GM19035 (cell line): ENCODE measurements around the gene F10.

Experiments used
- ATAC-seq: cut with Tn5 transposase; IDR thresholded peaks from one replicate; pipeline ENCODE4 v1.9.1; 2021; ENCODE audit not compliant: unreplicated experiment

Gene F10

DNA sequence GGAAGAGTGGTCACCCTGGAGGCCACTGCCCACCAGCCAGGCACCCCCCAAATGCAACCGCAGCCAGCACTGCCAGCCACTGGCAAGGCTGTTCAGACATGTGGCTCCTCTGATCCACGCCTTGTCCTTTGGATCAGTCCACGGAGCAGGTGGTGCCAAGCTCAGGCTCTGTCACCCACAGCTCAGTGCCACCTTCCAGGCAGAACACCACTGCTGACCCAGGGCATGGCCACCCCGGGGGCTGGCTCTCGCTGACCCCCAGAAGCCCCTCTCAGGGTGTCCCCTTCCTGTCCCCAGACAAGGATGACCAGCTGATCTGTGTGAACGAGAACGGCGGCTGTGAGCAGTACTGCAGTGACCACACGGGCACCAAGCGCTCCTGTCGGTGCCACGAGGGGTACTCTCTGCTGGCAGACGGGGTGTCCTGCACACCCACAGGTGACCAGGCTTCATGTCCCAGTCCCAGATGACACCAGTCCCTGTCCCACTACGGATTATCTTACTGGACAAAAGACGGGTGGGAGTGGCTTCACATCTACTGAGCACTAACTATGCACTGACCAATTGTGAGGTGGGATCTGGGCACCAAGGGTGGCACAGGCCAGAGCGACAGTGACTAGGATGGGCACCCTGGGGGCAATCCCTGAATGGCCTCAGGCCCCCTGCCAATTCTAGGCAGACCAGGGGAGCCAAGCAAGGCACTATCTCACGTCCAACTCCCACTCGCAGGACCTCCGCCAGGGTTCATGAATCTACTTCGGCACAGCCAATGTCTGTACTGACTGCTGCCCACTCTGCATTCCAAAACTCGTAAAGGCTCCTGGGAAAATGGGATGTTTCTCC is 7.0 kb upstream of the F10 start:
- no peak for ATAC-seq

GRCh38 chr13:113116206-113116800 is 6.3 kb upstream of the F10 start:
- ATAC-seq: no peak

DNA sequence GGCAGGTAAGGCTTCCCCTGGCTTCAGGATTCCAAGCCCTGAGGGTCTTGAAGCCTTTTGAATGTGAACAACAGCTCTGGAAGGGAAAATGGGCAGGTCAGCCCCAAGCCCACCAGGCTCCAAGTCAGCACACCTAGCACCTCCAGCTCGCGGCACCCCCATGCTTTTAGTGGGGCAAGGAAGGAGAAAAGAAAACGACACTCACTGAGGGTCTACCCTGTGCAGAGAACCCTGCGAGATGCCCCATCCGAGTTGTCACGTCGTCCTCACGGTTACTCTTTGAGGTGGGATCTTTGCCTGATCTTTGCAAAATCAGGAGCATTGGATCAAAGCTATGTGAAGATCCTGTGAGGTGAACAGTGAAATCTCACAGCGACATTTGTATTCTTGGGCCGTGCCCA is 5.7 kb upstream of the F10 start:
- no peak for ATAC-seq

- ATAC-seq: no peak
Observed at GRCh38 chr13:113117335-113117872, 5.2 kb upstream of the F10 start.

- no peak for ATAC-seq
Observed at GRCh38 chr13:113117911-113118260, 4.7 kb upstream of the F10 start.

DNA sequence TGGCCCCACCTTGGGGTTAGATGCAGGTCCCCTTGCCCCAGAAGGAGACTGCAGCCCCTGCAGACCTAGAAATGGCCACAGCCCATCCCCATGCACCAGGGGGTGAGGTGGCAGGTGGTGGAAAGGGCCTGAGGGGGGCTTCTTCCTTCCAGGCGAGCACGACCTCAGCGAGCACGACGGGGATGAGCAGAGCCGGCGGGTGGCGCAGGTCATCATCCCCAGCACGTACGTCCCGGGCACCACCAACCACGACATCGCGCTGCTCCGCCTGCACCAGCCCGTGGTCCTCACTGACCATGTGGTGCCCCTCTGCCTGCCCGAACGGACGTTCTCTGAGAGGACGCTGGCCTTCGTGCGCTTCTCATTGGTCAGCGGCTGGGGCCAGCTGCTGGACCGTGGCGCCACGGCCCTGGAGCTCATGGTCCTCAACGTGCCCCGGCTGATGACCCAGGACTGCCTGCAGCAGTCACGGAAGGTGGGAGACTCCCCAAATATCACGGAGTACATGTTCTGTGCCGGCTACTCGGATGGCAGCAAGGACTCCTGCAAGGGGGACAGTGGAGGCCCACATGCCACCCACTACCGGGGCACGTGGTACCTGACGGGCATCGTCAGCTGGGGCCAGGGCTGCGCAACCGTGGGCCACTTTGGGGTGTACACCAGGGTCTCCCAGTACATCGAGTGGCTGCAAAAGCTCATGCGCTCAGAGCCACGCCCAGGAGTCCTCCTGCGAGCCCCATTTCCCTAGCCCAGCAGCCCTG is 4.2 kb upstream of the F10 start:
- no peak for ATAC-seq

DNA sequence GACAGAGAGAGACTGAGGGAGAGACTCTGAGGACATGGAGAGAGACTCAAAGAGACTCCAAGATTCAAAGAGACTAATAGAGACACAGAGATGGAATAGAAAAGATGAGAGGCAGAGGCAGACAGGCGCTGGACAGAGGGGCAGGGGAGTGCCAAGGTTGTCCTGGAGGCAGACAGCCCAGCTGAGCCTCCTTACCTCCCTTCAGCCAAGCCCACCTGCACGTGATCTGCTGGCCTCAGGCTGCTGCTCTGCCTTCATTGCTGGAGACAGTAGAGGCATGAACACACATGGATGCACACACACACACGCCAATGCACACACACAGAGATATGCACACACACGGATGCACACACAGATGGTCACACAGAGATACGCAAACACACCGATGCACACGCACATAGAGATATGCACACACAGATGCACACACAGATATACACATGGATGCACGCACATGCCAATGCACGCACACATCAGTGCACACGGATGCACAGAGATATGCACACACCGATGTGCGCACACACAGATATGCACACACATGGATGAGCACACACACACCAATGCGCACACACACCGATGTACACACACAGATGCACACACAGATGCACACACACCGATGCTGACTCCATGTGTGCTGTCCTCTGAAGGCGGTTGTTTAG is 3.3 kb upstream of the F10 start:
- no peak for ATAC-seq

GRCh38 chr13:113119822-113120189 is 2.8 kb upstream of the F10 start:
- no peak for ATAC-seq

DNA sequence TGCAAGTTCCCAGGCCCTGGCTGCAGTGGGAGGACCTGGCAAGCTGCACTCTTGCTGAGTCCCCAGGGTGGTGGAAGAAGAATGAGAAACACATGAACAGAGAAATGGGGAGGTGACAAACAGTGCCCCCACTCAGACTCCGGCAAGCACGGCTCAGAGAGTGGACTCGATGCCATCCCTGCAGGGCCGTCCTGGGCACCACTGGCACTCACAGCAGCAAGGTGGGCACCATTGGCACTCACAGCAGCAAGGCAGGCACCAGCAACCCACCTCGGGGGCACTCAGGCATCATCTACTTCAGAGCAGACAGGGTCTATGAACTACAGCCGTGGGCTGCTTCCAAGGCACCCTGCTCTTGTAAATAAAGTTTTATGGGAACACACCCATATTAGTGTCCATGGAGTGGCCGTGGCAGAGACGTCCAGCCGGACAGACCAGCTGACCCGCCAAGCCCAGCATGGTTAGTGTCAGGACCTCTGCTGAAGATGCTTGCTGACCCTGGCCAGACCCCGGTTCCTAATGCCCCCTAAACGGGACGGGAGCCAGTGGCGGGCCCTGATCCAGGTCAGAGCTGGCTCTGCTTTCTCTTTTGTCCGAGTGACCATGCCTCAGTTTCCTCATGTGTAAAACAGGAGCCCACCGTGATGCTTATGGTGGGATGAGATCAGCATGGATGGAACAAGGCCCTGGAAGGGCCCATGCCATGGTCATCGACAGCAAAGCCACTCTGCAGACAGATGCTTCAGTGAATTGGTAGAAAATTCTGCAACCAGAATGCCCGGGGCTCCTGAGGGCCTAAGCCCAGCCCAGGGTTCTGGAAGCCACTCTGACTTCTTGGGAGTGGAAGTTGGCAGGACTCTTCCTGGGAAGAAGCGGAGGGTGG is 2.1 kb upstream of the F10 start:
- no peak for ATAC-seq

DNA sequence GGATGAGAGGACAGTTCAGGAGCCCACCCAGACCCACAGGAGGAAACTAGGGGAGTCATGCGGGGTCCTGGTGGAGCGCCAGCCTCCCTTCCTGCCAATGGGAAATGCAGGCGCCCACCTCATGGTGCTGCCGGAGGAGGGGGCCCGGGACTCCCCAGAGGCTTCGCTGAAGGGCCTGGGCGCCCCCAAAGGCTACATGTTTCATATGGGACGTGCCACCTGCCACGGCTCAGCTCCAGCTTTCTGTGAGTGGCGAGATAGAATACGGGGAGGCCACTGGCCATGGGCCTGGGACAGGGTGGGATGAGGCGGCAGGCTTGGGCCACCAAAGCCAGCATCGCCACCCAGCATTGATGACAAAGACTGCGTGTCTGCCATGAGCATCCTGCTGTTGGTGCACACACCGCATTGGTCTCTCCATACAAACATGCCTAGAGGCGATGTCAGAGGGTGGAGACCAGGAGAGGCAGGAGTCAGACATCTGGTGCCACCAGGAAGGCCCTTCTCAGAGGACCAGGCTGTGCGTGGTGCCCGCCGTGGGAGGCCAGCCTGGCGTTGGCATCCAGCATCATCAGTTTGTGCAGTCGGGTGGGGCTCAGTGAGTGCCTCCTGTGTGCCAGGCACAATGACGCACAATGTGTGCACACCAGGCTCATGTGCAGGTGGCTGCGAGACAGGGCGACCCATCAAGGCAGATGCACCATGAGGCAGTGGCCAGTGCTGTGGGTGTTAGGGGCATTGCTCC is 1.2 kb upstream of the F10 start:
- ATAC-seq: no peak

GRCh38 chr13:113121928-113122471 is 599 bp upstream of the F10 start:
- ATAC-seq: no peak

DNA sequence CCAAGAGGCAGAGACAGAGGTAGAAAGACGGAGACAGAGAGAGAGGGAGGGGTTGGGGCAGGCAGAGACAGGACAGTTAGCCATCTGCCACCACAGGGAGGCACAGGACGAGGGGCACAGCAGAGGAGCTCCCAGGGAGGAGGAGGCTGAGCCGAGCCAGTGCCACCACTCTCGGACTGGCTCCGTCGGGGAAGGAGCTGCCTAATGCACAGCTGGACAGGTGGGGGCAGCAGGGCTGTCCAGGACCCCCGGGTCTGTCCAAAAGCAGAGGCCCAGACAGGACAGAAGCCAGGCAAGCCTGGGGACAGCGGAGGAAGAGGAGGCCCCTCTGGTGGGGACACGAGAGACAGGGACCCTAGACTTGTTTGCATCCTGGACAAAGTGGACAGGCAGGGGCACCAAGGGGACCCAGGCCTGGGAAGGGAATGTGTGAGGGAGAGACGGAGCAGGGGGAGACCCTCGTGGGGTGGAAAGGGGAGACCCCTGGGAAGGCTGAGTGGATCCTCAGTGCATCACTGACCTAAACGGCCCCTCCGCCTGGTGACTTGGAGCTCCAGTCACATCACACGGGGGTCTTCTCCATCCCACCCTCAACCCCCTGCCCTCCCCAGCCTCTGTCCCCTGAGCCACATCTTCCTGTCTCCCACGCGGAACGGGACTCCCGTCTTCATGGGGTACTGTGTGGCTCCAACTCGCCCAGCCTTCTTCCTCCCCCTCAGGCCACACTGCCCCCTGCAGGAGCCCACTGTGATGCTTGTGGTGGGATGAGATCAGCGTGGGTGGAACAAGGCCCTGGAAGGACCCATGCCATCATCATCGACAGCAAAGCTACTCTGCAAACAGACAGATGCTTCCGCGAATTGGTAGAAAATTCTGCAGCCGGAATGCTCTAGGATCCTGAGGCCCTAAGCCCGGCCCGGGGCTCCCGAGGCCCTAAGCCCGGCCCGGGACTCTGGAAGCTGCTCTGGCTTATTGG is 915 bp downstream of the F10 start:
- ATAC-seq: no peak

DNA sequence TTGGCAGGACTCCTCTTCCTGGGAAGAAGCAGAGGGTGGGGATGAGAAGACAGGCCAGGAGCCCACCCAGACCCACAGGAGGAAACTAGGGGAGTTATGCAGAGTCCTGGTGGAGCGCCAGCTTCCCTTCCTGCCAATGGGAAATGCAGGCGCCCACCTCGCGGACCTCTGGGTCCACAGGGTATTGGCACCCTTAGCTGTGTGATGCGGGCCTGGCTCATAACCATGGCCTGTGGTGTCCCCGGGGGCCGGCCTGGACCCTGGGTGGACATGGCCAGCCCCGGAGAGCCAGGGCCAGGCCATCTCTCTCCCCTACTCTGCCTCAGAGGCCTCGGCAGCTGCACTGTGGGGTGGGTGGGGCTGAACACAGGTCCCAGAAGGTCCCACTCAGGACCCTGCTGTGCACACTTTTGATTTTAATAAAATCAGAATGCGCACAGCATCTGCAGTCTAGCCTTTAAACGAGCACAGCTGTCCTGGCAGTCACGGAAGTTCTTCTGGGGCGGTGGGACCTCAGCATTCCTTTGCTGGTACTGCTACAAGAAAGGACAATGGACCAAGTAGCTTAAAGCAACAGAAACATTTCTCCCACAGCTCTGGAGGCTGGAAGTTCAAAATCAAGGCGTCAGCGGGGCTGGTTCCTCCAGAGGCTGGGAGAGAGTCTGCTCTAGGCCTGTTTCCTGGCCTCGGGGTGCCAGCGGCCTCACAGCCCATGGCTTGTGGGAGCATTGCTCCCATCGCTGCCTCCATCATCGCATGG is 1.8 kb downstream of the F10 start:
- ATAC-seq: no peak

DNA sequence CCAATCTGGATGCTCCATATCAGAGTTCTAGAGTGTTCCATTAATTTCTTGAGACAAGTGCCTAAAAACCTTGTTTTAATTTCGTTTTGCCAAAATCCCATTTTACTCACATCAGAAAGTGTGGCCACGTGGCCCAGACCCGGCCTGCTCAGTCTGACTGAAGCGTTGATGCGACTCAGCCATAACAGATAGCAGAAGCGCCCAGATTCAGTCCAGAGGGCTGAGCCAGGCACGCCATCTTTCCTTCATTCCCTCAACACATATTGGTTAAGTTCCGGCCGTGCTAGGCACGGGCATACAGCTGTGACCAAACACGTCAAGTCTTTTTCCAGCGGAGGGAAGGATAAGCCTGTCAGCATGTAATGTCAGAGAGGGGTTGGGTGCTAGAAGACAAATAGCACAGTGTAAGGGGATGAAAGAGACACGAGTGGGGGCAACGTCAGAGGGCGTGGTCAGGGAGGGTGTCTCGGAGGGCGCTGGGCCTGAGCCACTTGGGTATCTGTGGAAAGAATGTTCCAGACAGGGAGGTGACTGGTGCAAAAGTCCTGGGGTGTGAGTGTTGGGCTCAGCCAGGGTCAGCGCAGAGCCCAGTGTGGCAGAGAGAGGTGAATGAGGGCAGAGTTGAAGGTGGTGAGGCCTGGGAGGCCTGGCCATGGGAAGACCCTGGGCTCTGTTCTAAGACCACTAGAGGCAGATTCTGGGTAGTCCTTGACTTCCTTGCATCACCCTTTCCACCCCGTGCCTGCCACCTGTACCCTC is 3.1 kb downstream of the F10 start:
- no peak for ATAC-seq

GRCh38 chr13:113126265-113127150 is 3.9 kb downstream of the F10 start:
- no peak for ATAC-seq

DNA sequence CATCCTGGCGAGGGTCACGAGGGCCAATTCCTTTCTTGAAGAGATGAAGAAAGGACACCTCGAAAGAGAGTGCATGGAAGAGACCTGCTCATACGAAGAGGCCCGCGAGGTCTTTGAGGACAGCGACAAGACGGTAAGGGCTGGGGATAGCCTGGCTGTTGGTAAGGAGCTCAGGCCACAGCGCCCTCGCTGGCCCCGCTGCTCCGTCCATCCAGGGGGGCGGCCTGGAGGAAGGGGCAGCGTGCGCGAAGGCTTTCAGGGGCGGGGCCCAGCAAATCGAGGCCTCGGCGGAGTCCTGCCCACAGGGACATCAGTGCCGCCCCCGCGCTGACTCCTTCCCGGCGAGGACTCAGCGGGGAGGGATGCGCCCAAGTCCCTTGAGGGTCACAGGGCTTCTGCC is 6.9 kb downstream of the F10 start:
- ATAC-seq: no peak
